ENCODE results near the gene ZSWIM1.

GRCh38 chr20:45834797-45835161 lies 46.2 kb upstream of the ZSWIM1 start:
- TF ChIP-seq, protein P1, sequence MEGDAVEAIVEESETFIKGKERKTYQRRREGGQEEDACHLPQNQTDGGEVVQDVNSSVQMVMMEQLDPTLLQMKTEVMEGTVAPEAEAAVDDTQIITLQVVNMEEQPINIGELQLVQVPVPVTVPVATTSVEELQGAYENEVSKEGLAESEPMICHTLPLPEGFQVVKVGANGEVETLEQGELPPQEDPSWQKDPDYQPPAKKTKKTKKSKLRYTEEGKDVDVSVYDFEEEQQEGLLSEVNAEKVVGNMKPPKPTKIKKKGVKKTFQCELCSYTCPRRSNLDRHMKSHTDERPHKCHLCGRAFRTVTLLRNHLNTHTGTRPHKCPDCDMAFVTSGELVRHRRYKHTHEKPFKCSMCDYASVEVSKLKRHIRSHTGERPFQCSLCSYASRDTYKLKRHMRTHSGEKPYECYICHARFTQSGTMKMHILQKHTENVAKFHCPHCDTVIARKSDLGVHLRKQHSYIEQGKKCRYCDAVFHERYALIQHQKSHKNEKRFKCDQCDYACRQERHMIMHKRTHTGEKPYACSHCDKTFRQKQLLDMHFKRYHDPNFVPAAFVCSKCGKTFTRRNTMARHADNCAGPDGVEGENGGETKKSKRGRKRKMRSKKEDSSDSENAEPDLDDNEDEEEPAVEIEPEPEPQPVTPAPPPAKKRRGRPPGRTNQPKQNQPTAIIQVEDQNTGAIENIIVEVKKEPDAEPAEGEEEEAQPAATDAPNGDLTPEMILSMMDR (IDR thresholded peaks at IDR 0.05): no peak
- no peak for TF ChIP-seq POLR2A (IDR thresholded peaks at IDR 0.05)
